Umbilical cord (tissue), 2 donors: ENCODE results near the gene HSBP1. TPM values are rescaled to one million over a fixed set of nuclear protein-coding genes. Genes with fewer than 3 reads are reported as not detected.
A peak's percentile ranks its signal among the peaks of the same experiment; 100 is the strongest.

Source experiments
- DNase-seq: peaks from one replicate; pipeline ENCODE4 v3.0.0-alpha.2; 2015; ENCODE audit warnings: low spot score
- total RNA-seq: library from RNA; depleted of rRNA; stranded (reverse); fragments of >200 nt; gene quantifications from one replicate; pipeline ENCODE4 v1.2.3, GENCODE V29; 2014; ENCODE audit warnings: low replicate concordance; ENCODE audit not compliant: insufficient read depth

Gene HSBP1
- total RNA-seq, 1 donor from 2014 or later, result 13.5 TPM

DNA sequence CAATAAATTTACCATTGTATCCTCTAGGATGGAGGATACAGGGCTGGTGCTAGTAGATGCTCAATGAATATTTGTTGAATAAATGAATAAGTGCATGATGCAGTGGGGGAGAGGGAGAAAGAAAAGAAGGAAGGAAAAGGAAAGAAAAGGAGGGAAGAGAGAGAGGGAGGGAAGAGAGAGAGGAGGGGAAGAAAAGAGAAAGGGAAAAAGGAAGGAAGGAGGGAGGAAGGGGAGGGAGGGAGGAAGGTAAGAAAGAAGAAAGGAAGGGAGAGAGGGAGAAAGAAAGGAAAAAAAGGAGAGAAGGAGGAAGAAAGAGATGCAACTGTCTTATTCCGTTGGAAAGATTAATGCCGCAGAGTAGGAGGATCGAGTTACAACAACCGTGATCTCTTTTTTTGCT, 30.4 kb downstream of the HSBP1 start:
- no peak for DNase-seq

DNA sequence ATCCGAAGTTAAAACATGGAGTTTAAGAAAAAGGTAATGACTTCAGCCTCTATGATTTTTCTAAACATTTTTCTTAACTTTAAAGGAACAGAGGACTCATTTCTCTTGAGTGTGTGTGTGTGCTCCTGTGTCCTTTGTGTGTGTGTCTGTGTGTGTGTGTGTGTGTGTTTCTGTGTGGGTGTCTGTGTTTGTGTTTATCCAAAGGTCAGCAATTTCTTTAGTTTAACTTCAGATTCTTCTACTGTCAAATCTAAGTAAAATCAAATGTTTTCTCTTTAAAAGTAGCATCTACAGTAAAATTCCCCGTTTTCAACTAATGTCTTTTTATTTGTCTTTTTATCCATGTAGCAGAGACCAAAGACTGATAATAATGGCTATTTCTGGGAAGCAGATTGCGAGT, 31.8 kb downstream of the HSBP1 start:
- DNase-seq, result no peak

- no peak for DNase-seq
Measured at GRCh38 chr16:83840060-83840617, 32.4 kb downstream of the HSBP1 start.

GRCh38 chr16:83842291-83842690, 34.5 kb downstream of the HSBP1 start:
- DNase-seq, result no peak

DNA sequence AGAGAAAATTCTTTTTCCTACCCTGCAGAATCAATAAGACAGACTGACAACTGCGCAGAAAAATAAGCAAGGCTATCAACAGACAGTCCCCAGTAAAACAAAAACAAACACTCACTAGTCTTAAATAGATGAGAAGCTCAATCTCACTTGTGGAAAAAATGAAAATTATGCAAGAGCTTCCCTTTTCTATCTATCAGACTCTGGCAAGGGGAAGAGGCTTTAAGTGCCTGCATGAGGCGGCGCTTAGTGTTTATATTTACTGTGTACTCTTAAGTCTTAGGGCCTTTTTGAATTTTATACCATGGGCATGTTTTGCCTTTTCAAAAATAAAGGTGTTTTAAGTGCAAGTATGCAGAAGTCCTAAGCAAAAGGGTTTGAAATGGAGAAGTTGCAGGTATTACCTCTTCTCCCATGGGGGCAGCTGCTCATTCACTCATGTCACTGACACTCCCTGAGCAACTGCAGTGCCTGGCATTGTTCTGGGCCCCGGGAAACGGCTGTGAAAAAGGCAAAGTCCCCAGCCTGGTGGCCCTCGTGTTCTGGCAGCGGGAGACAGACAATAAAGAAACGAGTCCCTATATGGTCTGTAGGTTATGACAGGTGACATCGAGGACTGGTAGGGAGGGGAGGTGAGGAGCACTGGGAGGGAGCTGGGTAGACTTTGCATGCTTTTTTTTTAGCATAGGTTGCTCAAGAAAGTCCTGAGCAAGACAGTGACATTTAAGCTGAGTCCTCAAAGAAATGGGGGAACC, 35.2 kb downstream of the HSBP1 start:
- peak; percentile 11 for DNase-seq

DNA sequence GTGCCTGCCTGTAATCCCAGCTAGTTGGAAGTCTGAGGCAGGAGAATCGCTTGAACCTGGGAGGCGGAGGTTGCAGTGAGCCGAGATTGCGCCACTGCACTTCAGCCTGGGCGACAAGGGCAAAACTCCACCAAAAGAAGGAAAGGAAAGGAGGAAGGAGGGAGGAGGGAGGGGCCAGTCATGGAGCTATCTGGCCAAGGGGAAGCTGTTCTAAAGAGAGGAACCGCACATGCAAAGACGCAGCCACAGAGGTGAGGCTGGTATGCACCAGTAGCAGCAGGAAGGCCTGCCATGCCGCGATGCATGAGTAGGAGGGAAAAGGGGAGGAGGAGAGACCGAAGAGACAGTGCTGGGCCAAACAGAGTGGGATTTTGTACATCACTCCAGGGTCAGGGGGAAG, 35.9 kb downstream of the HSBP1 start:
- no peak for DNase-seq

DNA sequence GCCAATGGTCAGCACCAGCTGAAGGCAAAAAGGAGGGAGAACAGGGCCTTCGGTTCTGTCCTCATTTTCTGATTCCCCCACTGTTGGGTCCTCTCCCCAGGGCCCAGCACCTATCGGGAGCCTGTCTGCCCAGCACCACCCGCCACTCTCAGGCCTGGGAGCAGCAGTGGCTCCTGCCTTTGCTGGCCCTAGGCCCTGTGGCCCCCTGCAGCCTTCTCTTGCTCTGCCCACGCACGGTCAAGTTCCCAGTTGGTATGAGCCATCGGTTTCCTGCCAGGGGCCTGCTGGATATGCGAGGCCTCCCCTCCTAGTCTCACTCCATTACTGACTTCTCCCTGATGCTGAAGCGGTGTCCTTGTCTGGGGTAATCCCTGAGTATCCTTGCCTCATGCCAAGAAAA, 37.5 kb downstream of the HSBP1 start:
- no peak for DNase-seq

DNA sequence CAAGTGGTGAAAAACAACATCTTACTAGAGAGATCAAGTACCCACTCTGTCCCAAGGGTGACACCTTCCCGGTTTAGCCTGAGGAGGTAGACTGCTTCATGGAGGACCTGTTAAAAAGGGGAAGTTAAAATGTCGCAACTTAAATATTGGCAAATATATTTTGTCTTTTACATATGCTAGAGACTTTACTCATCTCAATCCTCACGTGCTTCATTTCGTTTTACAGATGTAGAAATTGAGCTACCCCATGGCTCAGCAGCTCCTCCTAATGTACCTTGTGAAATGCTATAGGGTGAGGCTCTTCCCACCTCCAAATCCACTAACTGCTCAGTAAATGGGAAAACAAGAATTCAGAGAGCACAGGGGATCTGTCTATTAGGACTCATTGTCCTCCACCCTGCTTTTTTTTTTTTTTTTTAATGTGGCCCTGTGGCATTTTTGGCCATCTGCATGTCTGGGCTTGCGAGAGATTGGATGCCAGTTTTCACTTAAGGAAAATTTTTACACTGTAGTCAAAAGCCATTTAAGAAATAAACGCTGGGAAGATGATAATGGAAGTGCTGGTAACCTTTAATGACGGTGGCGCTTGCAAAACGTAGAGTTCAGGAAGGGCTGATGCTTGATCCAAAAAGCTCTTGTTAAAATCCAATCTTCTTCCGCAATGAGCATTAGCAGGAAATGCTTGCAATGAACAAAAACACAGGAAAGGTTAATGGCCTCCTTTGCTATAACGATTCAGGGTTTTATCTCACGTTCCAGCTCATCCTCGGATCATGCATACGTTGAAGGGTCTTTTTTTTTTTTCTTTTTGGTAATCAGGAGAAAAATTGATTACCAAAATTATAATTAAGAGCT, 39.8 kb downstream of the HSBP1 start:
- DNase-seq, result no peak

DNA sequence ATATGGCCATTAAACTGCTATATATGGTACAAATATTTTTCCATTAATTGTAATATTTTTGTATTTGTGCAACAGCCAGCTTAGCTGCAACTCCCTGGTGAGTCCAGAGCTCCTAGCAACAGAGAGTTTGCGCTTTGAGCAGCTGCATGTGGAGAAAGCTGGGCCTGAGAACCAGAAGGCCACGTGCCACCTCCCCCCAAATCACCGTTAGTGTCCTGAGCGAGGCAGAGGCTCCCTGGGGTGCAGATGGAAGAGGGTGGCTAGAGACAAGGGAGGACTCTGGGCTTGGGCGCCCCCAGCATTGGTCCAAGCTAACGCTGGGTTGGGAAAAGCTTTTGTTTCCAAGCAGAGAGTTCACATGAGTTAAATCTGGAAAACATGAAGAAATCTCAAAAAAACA, 41.6 kb downstream of the HSBP1 start:
- no peak for DNase-seq

DNA sequence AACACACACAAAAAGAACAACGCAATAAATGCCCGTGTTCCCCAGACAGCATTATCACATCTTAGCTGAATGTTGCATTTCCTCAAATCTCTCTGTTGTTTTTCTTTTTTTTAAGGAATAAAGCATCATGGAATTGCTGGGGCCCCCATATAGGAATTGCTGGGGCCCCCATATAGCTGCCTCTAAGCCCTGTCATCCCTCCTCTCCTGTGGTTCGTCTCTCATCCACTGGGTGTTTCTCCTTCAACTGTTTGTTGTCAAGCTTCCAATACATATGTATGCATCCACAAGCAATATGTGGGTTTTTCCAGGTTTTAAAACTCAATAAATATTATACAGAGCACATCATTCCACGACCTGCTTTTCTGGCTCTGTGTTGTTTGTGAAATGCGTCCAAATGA, 43.2 kb downstream of the HSBP1 start:
- no peak for DNase-seq

DNA sequence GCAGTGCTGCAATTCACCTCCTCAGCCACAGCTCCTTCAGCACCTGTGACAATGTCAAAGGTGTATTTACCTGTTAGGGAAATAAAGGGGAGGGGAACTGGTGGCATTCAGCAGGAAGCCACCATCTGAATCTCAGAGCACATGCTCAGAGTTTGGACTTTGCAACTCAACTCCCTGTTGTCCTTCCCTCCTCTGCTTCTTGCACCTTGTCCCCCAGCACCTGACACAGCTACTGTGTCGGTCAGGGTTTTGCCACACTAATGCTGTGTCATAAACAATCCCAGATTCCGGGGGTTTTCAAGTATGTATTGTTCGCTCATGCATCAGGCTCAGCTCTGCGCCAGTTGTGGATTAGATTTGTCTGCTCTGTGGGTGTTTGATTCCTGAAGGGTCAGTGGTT, 43.7 kb downstream of the HSBP1 start:
- DNase-seq, result no peak

DNA sequence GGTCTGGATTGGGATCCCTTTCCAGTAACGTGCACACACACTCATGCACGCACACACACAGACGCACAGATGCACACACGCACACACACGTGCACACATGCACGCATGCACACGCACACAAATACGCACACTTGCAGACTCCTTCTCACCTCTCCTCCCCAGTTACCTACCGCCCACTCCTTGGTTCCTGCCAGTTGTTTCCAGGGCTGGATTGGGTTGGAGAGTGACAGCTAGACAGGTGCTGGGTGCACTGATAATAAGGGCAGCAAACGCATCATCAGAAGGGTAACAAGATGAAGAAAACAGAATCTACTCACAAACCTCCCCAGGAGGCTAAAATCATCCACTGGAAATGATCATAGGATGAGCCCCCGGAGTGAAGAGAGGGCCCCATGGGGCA, 45.0 kb downstream of the HSBP1 start:
- DNase-seq, result no peak

GRCh38 chr16:83853834-83854233, 46.1 kb downstream of the HSBP1 start:
- no peak for DNase-seq

DNA sequence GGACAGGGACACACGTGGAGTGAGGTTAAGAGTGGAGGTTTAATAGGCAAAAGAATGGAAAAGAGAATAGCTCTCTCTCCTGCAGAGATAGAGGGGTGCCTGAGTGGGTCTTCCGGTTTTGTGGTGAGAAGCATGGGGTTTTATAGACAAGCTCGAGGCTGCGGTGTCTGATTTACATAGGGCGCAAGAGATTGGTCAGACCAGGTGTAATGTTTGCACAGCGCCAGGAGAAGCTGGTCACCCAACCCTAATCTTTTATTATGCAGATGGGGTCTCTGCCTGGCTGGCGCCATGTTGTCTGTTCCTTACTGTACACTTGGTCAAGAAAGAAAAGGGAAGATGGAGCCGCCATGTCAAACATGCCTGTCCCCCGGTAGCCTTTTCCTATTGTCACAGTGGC, 46.6 kb downstream of the HSBP1 start:
- DNase-seq, result no peak

DNA sequence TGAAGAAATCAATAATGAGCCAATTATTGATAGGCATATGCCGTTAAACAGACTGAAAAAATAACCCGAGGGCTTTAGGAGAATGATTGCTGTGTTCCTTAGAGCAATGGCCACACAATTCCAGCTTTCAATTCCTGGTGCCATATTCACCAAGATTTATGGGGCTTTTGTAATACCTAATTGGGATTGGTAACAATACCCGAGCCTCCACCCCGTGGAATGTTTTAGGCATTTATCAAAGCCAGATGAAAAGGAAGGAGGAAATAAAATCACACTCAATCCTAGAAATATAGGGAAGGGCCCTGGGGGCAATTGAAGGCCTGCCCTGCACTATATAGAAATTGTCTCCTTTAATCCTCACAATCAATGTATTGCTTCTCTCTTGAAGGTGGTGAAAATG, 49.0 kb downstream of the HSBP1 start:
- no peak for DNase-seq

- no peak for DNase-seq
Measured at GRCh38 chr16:83859265-83859664, 51.5 kb downstream of the HSBP1 start.

GRCh38 chr16:83862661-83863060, 54.9 kb downstream of the HSBP1 start:
- no peak for DNase-seq

- no peak for DNase-seq
Measured at GRCh38 chr16:83863682-83864081, 55.9 kb downstream of the HSBP1 start.

Other genes with a start within 250 kb of the HSBP1 start
- gene MLYCD, start 91.1 kb downstream of the HSBP1 start, total RNA-seq, result 7.0 TPM
- not detected for gene OSGIN1, start 145.3 kb downstream of the HSBP1 start, total RNA-seq
- 6.5 TPM for gene NECAB2, start 160.3 kb downstream of the HSBP1 start, total RNA-seq
- gene SLC38A8, start 234.8 kb downstream of the HSBP1 start, total RNA-seq, result not detected